Measurements from ENCODE around the gene FRZB.

FRZB gene

DNA sequence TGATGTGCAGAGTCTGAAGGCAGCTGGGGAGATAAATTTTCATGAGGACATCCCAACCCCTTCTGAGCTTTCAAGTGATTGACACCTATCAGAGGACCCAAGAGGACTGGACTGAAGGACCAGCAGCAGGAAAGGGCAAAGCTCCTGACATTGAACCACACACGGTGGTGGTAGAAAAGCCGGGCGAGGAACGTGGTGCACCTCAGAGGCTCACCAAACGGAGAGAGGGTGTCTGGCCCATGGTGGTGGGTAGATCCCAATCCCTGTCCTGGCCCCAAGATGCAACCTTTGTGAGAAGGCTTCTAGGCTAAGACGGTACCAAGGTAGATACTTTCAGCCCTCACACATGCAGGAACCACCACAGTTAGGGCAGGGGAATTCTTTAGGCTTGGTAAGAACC lies 52.1 kb downstream of the FRZB start:
- DNase-seq (ENCODE audit: extremely low spot score, insufficient read length, low read depth) (no peak), FAIRE-seq (no peak)

DNA sequence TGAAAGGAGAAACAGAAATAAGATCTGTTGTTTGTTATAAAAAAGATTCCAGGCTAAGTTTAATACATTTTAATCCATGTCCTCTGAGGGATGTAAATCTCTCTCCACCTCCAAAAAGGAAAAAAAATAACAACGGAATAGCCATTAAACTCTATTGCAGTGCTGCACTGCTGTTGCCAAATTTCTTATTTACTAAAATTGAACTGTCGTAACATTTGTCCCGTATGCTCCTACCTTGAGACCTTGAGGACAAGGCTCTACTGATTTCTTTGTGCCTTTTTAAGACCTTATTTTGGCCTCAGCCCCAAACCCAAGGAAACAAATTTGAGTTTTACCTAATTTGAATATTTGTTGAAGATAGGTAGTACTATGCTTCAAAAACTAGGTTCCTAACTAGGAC lies 56.4 kb downstream of the FRZB start:
- FAIRE-seq (no peak), DNase-seq (ENCODE audit: extremely low spot score, insufficient read length, low read depth) (no peak)

DNA sequence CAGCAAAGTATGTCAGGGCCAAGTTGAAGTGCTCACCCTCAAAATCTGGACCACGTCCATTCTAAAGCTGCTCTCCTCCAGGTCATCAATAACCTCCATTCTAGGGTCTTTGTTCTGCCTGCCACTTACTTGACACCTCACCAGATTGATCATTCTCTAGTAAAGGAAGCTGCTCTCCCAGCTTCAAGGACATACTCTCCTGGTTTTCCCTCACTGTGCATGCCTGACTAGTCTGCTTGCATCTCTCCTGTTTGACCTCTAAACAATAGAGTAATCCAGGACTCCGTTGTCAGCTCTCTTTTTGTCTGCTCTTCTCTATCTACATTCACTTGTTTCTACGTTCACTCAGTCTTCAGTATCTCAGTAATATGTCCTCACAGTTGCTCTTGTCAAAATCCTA lies 59.1 kb downstream of the FRZB start:
- no peak for DNase-seq (ENCODE audit: extremely low spot score, insufficient read length, low read depth)
- no peak for FAIRE-seq

DNA sequence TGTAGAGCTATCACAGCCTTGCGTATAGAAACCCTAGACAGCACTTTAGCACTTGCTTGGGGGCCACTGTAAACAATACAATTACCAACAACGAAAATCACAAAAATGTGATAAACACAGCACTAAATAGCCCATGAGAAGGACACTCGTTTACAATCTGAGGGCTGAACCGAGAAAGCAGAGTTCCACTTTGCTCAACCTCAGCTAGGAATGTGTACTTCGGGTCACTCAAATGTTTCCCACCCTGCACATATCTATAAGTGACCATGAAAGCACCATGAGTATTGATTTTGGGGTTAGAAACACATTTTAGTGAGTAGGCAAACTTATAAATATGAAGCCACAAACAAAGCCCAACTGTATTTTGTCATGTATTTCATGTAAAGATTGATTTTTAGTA lies 62.3 kb downstream of the FRZB start:
- no peak for FAIRE-seq

DNA sequence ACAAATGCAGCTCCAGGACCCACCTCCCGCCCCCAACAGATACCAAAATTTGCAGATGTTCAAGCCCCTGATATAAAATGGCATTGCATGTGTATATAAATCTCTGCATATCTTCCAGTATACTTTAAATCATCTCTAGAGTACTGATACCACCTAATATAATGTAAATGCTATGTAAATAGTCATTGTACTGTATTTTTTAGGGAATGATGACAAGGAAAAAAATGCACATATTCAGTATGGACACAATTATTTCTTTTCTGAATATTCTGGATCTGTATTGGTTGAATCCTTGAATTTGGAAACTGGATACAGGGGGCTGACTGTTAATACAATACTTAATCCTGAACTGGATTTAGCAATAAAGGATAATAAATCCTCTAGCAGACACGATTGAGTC lies 67.7 kb downstream of the FRZB start:
- FAIRE-seq (no peak), DNase-seq (ENCODE audit: extremely low spot score, insufficient read length, low read depth) (no peak)

More for the DNA sequence above, 62.3 kb downstream of the FRZB start:
- DNase-seq (ENCODE audit: extremely low spot score, insufficient read length, low read depth): no peak

DNA sequence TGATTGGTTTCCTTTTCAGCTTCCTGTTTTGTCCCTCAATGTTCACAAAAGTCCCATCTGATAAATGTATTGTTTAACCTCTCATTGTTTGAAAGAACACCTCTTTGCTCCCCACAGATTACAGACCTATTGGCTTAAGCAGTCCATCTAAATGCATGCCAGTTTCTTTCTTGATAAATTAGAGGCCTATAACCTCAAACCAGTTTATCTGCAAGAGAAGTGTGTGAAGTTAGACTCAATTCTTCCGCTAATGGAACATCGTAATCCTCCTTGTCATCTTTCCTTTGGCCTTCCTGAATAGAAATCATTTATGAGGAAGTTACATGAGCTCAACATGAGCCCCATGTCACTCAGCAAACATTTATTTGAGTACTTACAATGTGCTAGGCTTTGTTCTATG lies 74.0 kb downstream of the FRZB start:
- FAIRE-seq (no peak), DNase-seq (ENCODE audit: extremely low spot score, insufficient read length, low read depth) (no peak)

DNA sequence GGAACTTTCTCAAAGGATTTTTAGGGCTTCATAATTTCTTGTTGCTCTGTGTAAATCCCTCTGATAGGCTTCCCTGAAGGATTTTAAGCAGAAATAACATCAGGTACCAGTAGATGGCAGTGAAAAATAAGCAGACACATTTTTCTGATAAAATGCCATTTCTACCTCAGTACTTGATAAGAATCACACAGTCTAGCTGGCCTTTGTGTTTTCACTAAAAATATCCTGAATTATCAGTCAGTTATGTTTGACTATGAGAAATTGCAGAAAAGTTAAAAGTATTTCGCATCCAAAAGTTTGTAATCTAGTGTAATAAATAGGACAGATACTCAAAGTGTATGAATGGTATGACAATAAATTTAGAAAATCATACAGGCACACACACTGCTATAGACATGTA lies 81.7 kb downstream of the FRZB start:
- DNase-seq (ENCODE audit: extremely low spot score, insufficient read length, low read depth): no peak

DNA sequence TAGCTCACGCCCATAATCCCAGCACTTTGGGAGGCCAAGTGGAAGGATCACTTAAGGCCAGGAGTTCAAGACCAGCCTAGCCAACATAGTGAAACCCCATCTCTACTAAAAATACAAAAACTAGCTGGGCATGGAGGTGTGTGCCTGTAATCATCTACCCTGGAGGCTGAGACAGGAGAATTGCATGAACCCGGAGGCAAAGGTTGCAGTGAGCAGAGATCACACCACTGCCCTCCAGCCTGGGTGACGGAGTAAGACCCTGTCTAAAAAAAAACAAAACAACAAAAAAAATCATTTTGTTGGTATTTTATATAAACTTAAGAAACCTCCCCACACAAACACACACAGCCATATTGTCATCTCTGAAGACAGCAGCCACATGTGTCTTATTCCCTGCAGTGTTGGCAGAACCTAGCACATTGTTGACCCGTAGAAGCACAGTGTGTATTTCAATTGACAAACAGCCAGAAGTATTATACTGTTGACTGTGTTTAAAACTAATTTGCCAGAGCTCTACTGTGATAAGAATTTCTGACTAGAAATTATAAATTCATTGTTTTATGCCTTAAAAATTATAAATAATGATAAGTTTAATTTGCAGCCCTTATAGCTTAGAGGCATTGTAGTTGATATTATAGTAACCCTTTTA lies 82.3 kb downstream of the FRZB start:
- FAIRE-seq (no peak), DNase-seq (ENCODE audit: extremely low spot score, insufficient read length, low read depth) (no peak)

More for the DNA sequence above, 81.7 kb downstream of the FRZB start:
- FAIRE-seq: peak; percentile 41
